Activated CD8-positive, alpha-beta memory T cell treated with anti-CD3 and anti-CD28 coated beads for 48 hours (primary cell): Measurements from ENCODE around the gene TMEM106C.

Experiments
- DNase-seq, 3 experiments: peaks; one replicate each; pipeline ENCODE4 v3.0.0-alpha.2; 2020; ENCODE audit warnings: low read depth in 2 of 3, low spot score in 2 of 3

The TMEM106C gene

GRCh38 chr12:47979166-47979565, 15.8 kb downstream of the TMEM106C start:
- no peak for DNase-seq

DNA sequence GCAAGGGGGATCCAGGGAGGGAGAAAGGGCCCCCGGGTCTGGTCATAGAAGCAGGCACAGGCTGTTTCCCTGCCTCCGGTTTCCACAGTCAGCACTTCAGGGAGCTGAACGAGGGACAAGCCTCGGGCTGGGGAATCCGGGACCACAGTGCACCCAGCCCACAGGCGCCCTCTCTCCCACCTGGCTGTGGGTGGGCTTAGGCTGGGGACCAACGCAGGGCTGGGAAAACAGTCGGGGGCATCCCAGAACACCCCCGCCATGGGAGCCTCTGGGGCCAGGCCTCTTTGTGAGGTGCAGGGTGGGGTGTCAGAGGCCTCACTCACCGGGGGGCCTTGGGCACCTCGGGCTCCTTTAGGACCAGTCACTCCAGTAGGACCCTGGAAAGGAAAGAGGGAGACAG, 16.3 kb downstream of the TMEM106C start:
- DNase-seq, result no peak

DNA sequence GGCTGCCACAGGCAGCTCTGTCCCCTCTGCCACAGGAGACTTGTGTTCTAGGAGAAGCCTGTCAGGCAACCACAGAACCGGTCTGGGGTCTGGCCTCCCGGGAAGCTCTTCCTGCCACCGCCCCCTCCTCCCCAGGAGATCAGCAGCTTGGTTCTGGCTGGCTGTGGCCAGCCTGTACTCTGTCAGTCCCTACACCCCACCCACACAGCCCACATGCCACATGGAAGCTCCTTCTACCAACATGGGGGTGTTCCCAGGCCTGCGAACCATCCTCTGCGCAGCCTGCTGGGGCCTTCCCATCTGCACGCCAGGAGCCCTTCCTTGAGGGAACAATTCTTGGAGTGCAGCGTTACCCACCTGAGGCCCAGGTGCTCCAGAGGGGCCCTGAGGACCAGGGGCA, 16.8 kb downstream of the TMEM106C start:
- no peak for DNase-seq

DNA sequence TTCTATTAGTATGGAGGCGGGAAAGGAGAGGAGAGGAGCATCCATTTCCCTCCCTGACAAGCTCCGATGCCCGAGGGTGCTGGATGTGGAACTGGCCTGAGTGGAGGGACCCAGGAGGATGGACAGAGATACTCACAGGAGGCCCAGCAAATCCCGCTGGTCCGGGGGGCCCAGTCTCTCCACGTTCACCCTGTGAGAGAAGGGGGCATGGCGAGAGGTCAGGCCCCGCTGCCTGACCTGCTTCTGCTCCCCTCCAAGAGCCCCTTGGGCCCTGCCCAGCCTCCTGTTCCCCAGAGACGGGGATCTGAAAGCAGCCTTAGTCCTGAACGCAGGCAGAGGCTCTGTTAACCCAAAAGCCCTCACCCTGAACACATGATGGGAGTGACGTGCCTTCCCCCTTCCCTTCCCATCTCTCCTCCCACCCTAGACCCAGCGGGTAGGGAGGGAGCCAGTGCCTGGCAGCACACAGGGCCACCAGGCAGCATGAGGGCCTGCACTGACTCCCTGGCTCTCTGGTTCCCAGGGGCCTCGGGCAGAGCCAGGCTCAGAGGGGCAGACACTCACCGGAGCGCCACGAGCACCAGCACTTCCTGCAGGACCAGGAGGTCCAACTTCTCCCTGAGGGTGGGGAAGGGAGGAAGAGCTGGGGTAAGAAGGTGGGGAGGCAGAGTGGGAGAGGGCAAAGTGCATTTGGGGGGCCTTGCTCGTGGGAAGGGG, 17.5 kb downstream of the TMEM106C start:
- DNase-seq, result no peak

- no peak for DNase-seq
These were observed 18.3 kb downstream of the TMEM106C start for GRCh38 chr12:47981496-47982260.

DNA sequence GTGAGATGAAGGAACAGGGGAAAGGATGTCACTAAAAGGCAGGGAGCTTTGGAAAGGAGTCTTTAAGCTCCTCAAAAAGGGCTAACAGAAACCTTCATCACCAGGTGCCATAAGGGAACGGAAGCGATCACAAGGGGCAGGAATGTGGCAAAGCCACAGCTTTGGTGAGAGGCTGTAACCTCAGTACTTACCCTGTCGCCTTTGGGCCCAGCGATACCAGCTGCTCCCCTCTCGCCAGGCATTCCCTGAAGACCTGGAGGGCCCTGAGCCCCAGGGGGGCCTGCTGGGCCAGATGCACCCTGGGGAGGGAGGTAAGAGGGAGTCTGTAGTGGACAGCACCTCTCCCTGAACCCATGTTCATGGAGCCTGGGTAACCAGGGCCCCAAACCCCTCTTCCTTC, 18.9 kb downstream of the TMEM106C start:
- no peak for DNase-seq

GRCh38 chr12:47982770-47983169, 19.4 kb downstream of the TMEM106C start:
- DNase-seq, result no peak

GRCh38 chr12:47983541-47984115, 20.2 kb downstream of the TMEM106C start:
- no peak for DNase-seq

DNA sequence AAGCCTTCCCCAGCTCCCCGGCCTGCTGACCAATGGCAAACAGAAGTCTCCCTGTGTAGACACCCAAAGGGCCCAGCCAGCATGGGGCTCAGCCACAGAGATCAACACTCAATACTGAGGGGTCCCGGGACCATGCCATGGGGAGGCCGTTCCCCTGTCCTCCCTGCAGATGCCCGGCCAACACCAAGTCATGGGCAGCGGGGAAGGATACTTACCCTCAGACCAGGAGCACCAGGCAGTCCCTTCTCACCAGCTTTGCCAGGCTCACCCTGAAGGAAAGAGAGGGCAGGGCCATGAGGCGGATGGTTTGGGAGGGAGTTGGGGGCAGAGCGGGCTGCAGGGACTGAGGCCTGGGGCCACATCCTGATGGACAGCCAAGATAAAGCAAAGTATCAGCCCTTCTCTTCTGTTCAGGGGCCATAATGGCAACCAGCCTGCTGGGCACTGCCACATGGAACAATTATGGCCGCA, 21.0 kb downstream of the TMEM106C start:
- DNase-seq, result no peak

DNA sequence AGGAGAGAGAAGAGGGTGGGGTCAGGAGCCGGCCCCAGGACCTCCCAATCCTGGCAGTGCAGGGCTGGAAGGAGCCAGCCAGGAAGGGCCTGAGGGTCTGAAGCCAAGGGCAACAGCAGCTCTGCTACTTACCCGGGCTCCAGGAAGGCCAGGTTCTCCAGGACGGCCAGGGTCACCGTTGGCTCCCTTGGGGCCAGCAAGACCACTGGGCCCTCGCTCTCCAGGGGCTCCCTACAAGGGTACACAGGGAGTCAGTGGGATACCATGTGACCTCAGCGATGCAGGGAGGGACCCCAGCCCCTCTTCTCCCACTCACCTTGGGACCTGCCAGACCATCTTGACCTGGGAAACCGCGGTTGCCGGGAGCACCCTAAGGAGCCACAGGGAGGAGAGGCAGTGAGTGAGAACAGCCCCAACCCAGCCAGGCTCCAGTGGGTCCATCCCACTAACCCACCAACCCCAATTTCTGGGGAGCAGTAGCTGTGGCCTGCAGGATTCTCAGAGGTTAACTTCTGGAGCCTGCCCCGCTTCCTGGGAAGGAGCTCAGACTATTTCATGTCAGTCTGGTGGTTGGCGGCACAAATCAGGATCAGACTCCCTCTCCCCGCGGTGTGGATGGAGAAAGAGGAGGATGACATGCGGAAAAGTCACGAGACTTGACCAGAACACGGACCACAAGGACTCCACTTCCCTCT, 22.3 kb downstream of the TMEM106C start:
- DNase-seq, result no peak

DNA sequence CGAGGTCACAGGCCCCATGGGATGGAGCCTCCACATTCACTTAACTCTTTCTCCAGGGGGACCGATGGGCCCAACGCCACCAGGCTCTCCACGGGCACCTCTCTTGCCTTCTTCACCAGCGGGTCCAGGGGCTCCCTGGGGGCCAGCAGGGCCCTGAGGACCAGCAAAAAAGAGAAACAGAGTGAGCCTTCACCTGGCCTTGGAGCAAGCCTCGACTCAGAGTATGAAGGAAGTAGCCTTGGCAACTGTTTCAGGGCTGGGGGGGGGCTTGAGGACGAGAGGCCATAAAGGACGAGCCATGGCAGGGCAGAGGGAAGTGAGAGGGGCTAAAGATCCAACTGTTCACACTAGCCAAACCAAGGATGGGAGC, 22.9 kb downstream of the TMEM106C start:
- DNase-seq, result no peak

- no peak for DNase-seq
These were observed 23.4 kb downstream of the TMEM106C start for GRCh38 chr12:47986832-47987231.

DNA sequence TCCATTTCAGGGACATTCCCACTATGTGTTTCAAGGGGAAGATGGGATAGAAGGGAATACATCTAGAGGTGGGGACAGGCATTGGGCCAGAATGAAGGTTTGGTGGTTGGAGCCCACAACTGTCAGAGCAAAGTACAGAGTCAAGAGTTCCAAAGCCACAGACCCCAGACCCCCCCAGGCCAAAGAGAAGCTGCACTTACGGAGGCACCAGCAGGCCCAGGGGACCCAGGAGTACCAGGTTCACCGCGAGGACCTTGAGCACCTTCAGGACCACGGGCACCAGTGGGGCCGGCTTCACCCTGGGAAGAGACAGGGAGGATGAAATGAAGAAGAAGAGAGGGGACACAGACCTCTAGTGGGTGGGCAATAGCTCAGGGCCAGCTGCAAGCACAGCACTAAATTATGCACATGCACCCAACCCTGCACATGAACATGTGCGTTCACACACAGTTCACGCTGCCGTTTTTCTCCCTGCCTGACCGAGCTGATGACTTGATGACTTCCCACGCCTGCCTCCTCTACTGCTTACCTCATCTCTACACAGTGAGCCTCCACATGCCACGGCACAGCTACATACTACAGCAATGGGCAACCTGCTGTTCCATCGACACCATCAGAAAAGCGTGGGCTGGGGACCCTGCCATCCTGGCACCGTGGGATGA, 24.1 kb downstream of the TMEM106C start:
- DNase-seq, result no peak

GRCh38 chr12:47988073-47989022, 25.0 kb downstream of the TMEM106C start:
- no peak for DNase-seq

DNA sequence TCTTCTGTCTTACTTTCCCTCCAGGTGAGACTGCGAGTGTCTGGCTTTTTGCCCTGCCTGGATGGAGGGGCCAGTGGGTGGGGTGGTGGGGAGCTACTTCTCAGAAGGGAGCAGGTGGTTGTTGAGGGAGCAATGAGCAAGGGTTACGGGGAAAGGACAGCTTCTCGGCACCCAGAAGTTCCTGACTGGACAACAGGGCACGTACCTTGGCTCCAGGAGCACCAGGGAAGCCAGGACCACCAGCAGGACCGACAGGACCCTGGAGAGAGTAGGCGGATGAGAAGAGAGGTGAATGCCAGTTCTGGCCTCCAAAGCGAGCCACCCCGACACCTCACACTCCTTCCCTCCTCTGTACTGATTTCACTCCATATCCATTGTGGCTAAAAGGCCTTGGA, 25.6 kb downstream of the TMEM106C start:
- DNase-seq, result no peak

DNA sequence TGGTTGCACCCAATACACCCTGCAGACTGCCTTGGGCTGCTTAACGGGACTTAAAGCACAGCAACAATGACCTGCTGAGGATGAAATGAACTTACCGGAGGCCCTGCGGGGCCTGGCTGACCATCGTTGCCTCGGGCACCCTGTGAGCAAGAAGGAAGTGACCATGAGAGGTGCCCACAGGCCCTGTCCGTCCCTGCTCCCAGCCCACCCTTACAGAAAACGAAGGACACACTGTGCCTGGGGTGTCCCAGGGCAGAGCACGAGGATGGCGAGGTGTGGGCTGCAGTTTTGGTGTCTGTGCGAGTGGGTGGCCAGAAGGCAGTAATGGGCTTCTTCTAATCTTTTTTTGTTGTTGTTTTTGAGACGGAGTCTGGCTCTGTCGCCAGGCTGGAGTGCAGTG, 26.3 kb downstream of the TMEM106C start:
- no peak for DNase-seq

DNA sequence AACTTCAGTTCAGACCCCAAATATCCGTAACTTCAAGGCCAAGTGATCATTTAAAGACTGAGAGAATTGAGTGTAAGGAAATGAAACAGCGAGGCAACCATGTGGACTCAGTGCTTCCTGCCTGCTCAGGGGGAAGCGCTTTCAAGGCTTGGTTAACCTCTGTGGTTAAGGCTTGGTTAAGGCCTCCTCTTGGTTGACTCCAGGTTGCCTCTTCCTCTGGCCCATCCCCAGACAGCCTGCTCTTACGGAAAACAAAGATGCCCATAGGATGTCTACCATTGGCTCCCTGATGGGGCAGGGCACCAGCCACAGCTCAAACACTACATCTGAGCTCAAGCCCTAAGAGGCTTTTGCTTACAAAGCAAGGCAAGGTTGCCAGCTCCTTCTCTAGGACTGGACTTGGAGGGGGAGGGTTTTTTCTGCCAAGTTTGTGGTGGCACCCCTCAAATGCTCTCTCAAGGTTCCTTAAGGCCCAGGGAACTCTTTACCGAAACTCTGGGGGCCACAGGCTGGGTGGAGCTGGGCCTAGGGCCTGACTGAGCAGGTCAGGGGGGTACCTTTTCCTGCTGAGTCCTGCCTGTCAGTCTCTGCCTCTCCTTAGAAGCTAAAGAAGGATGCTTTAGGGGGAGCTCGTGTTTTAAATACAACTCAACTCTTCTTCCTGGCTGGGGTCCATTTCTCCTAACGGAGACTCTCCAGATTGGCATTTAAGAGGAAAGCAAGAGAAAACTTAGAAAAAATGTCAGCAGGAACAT, 27.1 kb downstream of the TMEM106C start:
- DNase-seq, result peak in 2 of 3 experiments; percentile 18 to 29

GRCh38 chr12:47991106-47992061, 28.0 kb downstream of the TMEM106C start:
- no peak for DNase-seq
